MM.1S (cell line): Measurements from ENCODE around the gene LITAF.

Source experiments
- DNase-seq: peaks from one replicate; pipeline ENCODE4 v3.0.0-alpha.2; 2015
- H2AFZ ChIP-seq: fragments of 300-600 bp; sonication (generic); 2 replicates; pipeline ENCODE4 v1.6.0; 2016; ENCODE audit warnings: antibody characterized with exemption, low read length
- H3F3A ChIP-seq: fragments of 300-600 bp; sonication (generic); 2 replicates; pipeline ENCODE4 v1.6.1; 2016; ENCODE audit warnings: mild to moderate bottlenecking, antibody characterized with exemption, low read length, moderate library complexity, mixed read lengths; ENCODE audit not compliant: insufficient read depth
- H3K27ac ChIP-seq: fragments of 300-600 bp; sonication (generic); 2 replicates; pipeline ENCODE4 v1.5.1; 2016; ENCODE audit warnings: mild to moderate bottlenecking, low read length
- H3K27me3 ChIP-seq: fragments of 300-600 bp; sonication (generic); replicated peaks from 2 replicates; pipeline ENCODE4 v1.6.0; 2016; ENCODE audit warnings: low read length; ENCODE audit not compliant: insufficient read depth
- H3K36me3 ChIP-seq: fragments of 300-600 bp; sonication (generic); replicated peaks from 2 replicates; pipeline ENCODE4 v1.6.1; 2016; ENCODE audit warnings: mild to moderate bottlenecking, low read length, mixed read lengths; ENCODE audit not compliant: insufficient read depth
- H3K4me1 ChIP-seq: fragments of 300-600 bp; sonication (generic); 2 replicates; pipeline ENCODE4 v1.6.1; 2016; ENCODE audit warnings: low read length, mixed read lengths
- H3K4me2 ChIP-seq: fragments of 300-600 bp; sonication (generic); 2 replicates; pipeline ENCODE4 v1.6.0; 2016; ENCODE audit warnings: low read depth, low read length
- H3K4me3 ChIP-seq: fragments of 300-600 bp; sonication (generic); 2 replicates; pipeline ENCODE4 v1.5.1; 2016; ENCODE audit warnings: low read length, mixed read lengths
- H3K79me2 ChIP-seq: fragments of 300-600 bp; sonication (generic); 2 replicates; pipeline ENCODE4 v1.6.1; 2016; ENCODE audit warnings: mixed run types, low read length, mixed read lengths
- H3K9ac ChIP-seq: fragments of 300-600 bp; sonication (generic); 2 replicates; pipeline ENCODE4 v1.6.1; 2016; ENCODE audit warnings: low read length, mixed read lengths
- H3K9me2 ChIP-seq: fragments of 300-600 bp; sonication (generic); replicated peaks from 2 replicates; pipeline ENCODE4 v1.6.1; 2016; ENCODE audit warnings: mild to moderate bottlenecking, low read length, mixed read lengths; ENCODE audit not compliant: insufficient read depth
- H3K9me3 ChIP-seq: fragments of 300-600 bp; sonication (generic); replicated peaks from 2 replicates; pipeline ENCODE4 v1.6.1; 2016; ENCODE audit warnings: mild to moderate bottlenecking, low read length, mixed read lengths; ENCODE audit not compliant: insufficient read depth
- H4K20me1 ChIP-seq: fragments of 300-600 bp; sonication (generic); 2 replicates; pipeline ENCODE4 v1.6.1; 2016; ENCODE audit warnings: mild to moderate bottlenecking, low read length, moderate library complexity, mixed read lengths; ENCODE audit not compliant: insufficient read depth
- CTCF ChIP-seq: fragments of 300-600 bp; sonication (generic); IDR thresholded peaks from 2 replicates; pipeline ENCODE4 v1.5.1; 2016; ENCODE audit warnings: antibody characterized with exemption, low read length, mixed read lengths
- EZH2 ChIP-seq: fragments of 300-600 bp; sonication (generic); optimal IDR thresholded peaks from 2 replicates; pipeline ENCODE3; 2017; ENCODE audit warnings: low read depth, mild to moderate bottlenecking, antibody characterized with exemption, low read length, mixed read lengths
- EZH2phosphoT487 ChIP-seq: fragments of 300-600 bp; sonication (generic); IDR thresholded peaks from 2 replicates; pipeline ENCODE4 v1.6.1; 2018; ENCODE audit warnings: antibody characterized with exemption, low read length

Gene LITAF

DNA sequence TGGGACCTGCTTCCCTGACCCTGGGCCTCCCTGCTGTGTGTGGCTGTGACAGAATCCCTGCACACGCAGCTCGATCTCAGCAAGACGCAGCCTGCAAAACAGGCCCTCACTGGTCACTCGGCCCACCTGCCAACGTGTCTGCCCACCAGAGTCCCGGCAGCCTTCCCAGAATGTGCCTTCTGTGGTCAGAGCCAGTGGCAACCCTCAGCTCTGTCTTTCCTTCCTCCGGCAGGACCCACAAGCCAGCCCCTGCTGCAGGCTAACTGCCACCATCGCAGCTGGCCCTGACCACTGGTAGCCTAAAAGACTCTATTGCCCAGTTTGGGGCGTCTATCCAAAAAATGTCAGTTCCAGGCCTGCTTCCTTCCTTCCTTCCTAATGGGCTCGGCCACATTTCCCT, 83.2 kb downstream of the LITAF start:
- no peaks in the 10 kb centered on the region for H3K9me2 ChIP-seq
- no peaks in the 10 kb centered on the region for H3F3A ChIP-seq
- no peak overlapping the region for H3K27ac ChIP-seq
- no peaks in the 10 kb centered on the region for H3K79me2 ChIP-seq
- no peak overlapping the region for H3K4me2 ChIP-seq
- no peak overlapping the region for H3K4me3 ChIP-seq
- DNase-seq: no peak
- no peak overlapping the region for H2AFZ ChIP-seq
- no peaks in the 10 kb centered on the region for H3K4me1 ChIP-seq
- TF ChIP-seq EZH2phosphoT487: no peak
- no peak for TF ChIP-seq CTCF
- no peak for TF ChIP-seq EZH2
- no peaks in the 10 kb centered on the region for H3K27me3 ChIP-seq
- no peaks in the 10 kb centered on the region for H3K36me3 ChIP-seq
- no peaks in the 10 kb centered on the region for H4K20me1 ChIP-seq
- no peaks in the 10 kb centered on the region for H3K9me3 ChIP-seq
- H3K9ac ChIP-seq: no peak overlapping the region

GRCh38 chr16:11502239-11502638, 84.5 kb downstream of the LITAF start:
- no peak for TF ChIP-seq CTCF
- TF ChIP-seq EZH2phosphoT487: no peak
- TF ChIP-seq EZH2: no peak
- Histone ChIP-seq H3K9me2 (no peaks in the 10 kb centered on the region), H3K4me1 (peaks cover 5% of the 10 kb centered on the region)

DNA sequence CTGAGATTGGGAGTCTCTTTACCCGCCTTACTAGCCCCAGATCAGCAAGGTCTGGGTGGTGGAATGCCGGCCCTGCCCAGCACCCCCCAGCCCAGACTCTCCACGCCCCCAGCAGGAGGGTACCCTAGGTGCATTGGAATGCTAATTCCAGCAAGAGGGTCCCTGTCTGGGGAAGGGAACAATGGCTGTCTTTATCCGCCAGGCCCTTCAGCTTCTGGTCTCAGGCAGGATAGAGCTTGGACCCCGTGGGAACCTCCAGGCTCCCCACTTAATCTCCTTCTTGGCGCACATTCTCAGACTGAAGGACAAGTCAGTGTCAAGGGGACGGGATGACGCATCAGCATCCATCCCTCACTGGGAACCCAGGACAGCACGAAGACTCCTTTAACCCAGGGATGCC, 85.1 kb downstream of the LITAF start:
- TF ChIP-seq EZH2: no peak
- no peak for TF ChIP-seq EZH2phosphoT487
- TF ChIP-seq CTCF: no peak
- peaks cover 11% of the 10 kb centered on the region for H3K4me1 ChIP-seq
- H3K79me2 ChIP-seq: no peaks in the 10 kb centered on the region
- no peaks in the 10 kb centered on the region for H3K9me2 ChIP-seq
- H3K27ac ChIP-seq: no peak overlapping the region
- H3K4me3 ChIP-seq: no peak overlapping the region
- no peaks in the 10 kb centered on the region for H3K27me3 ChIP-seq
- H3K9me3 ChIP-seq: no peaks in the 10 kb centered on the region
- H4K20me1 ChIP-seq: no peaks in the 10 kb centered on the region
- H2AFZ ChIP-seq: no peak overlapping the region
- peaks cover 7% of the 10 kb centered on the region; the same call in 1 of the 2 replicates for H3F3A ChIP-seq
- H3K4me2 ChIP-seq: no peak overlapping the region
- no peak for DNase-seq
- no peaks in the 10 kb centered on the region for H3K36me3 ChIP-seq
- no peak overlapping the region for H3K9ac ChIP-seq

More at GRCh38 chr16:11502239-11502638, 84.5 kb downstream of the LITAF start:
- no peaks in the 10 kb centered on the region for H3K27me3 ChIP-seq
- no peaks in the 10 kb centered on the region for H4K20me1 ChIP-seq
- no peak overlapping the region for H3K4me3 ChIP-seq
- H3K4me2 ChIP-seq: no peak overlapping the region
- no peaks in the 10 kb centered on the region for H3K9me3 ChIP-seq
- peaks cover 7% of the 10 kb centered on the region; the same call in 1 of the 2 replicates for H3F3A ChIP-seq
- no peaks in the 10 kb centered on the region for H3K36me3 ChIP-seq
- no peak for DNase-seq
- no peaks in the 10 kb centered on the region for H3K79me2 ChIP-seq
- no peak overlapping the region for H3K27ac ChIP-seq
- no peak overlapping the region for H2AFZ ChIP-seq
- no peak overlapping the region for H3K9ac ChIP-seq
